NCI-H2081 treated with DMSO at 0.1 percent for 48 hours (cell line): ENCODE results near the gene FGD6.
"Not testable (repeated sequence)": the region's sequence is repeated elsewhere in the genome, so short reads cannot be mapped to it uniquely, and the experiment has no call there.

Source experiments
- DNase-seq: peaks from one replicate; lab custom pipeline; 2025; lab: John Stamatoyannopoulos, UW

Gene FGD6

GRCh38 chr12:95178136-95178535 lies 39.1 kb downstream of the FGD6 start:
- DNase-seq: no peak

DNA sequence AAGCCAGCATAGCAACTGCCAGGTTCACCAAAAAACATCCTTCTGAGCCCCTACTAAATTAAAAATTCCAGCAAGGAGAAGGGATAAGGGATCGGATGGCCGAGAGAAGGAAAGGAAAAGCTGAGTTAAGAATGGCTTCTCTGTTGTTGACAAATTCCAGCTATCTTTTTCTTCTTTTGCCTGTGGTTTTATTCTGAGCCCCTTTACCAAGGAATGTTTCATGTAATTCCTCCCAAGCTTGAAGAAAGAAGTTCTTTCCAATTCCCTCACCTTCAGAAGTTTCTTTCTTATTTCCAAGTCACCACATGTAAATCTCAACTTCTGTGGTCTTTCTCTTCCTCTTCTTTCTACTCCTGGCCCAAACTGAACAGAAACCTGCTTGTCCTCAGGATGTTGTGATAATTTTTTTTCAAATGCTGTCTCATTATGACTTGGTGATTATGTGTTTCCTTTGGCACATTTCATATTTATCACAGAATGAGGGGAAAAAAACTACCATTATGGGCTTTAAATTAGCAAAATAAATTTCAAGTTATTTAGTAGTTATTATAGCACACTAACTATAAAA lies 40.0 kb downstream of the FGD6 start:
- no peak for DNase-seq

DNA sequence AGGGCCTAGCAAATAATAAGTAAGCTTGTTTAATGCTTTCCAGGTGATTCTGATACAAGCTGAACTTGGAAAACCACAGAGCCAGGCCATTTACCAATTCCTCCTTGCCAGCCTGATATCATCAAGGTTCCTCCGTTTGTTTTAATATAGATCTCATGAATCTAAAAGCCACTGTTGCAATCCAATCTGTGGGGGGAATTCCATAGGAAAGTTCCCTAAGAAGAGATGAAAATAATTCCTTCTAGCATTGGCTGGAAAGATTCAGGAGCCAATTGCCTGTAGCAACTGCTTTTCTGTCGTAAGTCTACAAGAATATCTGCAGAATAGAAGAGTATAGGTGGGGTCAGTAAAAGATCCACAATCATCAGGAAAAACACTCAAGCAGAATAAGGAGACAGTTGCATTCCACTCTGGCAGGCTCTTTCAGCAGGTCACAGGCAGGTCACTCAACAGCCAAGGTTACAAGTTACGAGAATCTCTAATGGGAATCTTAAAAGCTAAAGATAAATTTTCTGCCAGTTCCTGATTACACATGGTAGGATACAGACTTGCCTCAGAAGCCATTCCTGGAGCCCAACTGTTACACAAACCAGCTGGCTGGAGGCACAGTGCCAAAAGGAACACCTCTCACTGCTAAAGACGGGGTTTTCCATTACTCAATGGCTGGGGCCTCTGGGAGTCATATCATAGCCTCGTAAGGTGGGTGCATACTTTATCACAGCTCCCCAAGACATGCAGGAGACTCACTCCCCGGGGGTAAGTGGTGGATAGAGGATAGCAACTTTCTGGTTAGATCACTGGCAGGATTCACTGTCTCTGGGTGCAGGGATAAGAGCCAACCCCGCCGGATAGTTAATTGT lies 43.6 kb downstream of the FGD6 start:
- DNase-seq: no peak

- DNase-seq: no peak
Observed at GRCh38 chr12:95169368-95169767, 47.9 kb downstream of the FGD6 start.

DNA sequence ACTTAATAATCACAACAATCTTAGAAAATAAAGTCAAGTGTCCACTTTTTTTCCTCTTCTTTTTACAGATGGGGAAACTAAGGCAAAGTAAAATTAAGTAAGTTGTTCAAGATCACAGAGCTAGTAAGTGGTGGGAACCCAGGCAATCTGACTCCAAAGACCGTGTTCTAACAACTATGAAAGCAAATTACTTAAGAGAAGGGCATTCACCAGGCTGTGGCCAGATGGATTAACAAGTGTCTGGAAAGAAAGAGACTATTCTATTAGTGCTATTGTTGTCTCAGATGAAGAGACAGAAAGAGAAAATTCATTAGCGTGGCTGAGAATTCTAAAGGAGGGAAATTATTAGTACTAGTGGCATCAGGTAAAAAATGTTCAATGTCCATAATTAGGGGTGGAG lies 48.5 kb downstream of the FGD6 start:
- no peak for DNase-seq

GRCh38 chr12:95164656-95165055 lies 52.6 kb downstream of the FGD6 start:
- DNase-seq: no peak

- DNase-seq: no peak
Observed at GRCh38 chr12:95158919-95159318, 58.3 kb downstream of the FGD6 start.

DNA sequence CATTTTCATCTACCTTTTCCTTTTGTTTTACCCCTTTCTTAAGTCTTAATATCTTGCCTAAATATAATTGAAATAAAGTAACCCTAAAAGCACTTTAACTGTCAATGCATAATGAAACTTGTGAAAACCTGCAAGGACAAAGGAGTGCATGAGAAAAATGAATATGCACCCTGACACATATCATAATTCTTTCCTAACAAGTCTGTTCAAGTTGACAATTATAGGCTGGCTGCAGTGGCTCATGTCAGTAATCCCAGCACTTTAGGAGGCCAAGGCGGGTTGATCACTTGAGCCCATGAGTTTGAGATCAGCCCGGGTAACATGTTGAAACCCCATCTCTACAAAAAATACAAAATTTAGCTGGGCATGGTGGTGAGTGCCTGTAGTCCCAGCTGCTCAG lies 65.4 kb downstream of the FGD6 start:
- no peak for DNase-seq

DNA sequence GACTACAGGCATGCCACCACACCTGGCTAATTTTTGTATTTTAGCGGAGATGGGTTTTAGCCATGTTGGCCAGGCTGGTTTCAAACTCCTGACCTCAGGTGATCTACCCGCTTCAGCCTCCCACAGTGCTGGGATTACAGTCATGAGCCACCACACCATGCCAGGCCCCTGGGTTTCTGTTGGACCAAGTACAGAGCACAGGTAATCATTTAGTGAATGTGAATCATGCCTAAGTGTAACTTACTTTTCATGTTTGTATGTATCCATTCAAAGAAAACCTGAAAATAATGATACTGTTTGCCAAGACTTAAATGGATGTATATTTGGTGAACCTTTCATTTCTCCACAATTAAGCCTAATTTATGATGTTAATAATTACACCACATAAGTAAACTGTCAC lies 65.9 kb downstream of the FGD6 start:
- DNase-seq: no peak

DNA sequence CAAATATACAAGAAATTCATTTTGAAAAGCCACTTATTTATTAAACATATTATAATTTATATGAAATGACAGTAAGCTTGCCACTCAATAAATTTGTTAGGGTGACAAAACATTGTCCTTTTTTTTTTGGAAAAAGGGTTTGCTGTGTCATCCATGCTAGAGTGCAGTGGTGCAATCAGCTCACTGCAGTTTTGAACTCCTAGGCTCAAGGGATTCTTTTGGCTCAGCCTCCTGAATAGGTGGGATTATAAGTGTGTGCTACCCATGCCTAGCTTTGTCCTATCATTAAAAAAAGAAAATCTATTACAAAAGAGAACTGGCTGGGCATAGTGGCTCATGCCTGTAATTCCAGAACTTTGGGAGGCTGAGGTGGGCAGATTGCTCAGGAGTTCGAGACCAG lies 66.8 kb downstream of the FGD6 start:
- no peak for DNase-seq

DNA sequence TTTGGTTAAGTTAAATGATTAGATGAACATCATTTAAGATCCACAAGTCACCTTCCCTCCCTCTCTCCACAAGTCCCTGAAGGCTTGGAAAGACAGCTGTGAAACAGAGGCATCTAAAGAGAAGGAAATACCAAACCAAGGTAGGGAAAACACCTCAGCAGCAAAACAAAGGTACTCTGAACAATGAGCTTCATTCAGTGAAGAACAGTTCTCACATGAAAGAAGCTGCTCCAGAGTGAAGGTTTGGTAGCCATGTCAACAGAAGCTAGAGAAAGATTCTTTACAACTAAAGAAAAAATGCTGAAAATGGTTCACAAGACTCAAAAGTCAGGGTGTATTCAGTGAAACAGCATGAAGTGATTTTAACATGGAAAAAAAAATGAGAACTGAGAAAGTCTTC lies 69.4 kb downstream of the FGD6 start:
- DNase-seq: no peak

DNA sequence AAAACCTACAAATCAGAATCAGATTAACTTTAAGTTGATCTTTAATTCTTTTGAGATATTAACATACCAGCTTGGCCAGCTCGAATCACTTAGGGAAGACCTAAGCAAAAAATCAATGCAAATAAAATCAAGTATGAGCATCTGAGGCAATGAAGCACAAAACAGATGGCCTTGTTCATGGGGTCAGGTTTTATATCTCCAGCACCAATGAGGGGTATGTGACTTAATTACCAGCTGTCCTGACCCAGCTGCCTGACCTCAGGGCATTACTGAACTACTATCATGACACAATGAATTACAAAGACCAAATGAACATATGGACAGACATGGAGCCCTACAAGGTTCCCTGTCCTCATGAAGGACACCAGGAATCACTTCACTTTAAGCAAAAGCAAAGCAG lies 70.5 kb downstream of the FGD6 start:
- DNase-seq: no peak

DNA sequence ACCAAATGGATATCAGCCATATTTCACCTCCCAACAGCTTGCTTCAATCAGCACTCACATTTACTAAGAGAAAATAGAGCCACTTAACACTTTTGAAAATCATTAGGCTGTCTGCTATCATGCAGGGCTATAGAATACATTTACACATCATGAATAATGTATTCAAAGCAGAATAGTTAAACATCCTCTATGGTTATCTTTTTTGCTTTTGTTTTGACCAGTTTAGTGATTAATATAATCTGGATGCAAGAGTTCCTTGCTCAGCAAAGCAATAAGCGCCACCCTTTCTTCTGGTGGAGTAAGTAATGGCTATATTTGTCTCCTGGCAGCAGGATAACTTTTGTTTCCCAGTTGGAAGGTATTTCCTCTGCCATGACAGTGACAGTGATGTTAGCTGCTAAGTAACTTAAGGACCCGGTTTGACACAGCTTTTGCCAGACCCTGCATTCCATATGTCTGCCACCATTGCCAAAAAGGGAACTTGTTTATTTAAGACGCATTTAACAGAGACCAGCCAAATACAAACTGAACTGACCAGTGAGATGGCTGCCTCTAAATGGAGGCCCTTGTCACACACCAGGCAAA lies 73.6 kb downstream of the FGD6 start:
- DNase-seq: no peak

- no peak for DNase-seq
Observed at GRCh38 chr12:95142431-95143151, 74.7 kb downstream of the FGD6 start.

GRCh38 chr12:95141310-95141709 lies 76.0 kb downstream of the FGD6 start:
- no peak for DNase-seq

- not testable (repeated sequence) for DNase-seq
Observed at GRCh38 chr12:95138031-95138430, 79.2 kb downstream of the FGD6 start.

DNA sequence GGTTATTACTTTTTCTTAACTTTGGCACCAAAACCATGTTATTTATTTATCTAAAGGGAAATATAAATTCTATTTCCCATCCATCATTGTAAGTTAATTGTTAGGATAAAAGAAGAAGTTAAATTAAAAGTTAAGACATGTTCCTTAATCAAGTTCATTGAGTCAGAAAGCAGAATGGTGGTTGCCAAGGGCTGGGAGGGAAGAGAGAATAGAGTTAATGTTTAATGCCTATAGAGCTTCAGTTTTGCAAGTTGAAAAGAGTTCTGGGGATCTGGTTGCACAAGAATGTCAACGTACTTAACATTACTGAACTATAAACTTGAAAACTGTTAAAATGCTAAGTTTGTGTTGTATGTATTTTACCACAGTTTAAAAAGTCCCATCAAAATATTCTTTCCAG lies 80.7 kb downstream of the FGD6 start:
- no peak for DNase-seq

DNA sequence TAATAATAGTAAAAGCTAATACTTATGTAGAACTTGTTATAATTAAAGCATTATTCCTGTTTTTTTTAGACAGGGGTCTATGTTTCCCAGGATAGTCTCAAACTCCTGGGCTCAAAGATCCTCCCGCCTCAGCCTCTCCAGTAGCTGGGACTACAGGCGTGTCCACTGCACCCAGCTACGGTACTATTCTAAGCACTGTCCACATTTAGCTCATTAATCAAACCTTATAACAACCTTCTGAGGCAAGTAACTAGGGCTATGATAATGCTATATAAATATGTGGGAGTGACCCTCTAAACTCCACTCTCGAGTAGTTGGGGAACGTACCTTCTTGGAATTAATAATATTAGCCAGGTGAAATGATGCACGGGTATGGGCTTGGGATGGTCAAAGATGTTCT lies 83.2 kb downstream of the FGD6 start:
- DNase-seq: no peak

DNA sequence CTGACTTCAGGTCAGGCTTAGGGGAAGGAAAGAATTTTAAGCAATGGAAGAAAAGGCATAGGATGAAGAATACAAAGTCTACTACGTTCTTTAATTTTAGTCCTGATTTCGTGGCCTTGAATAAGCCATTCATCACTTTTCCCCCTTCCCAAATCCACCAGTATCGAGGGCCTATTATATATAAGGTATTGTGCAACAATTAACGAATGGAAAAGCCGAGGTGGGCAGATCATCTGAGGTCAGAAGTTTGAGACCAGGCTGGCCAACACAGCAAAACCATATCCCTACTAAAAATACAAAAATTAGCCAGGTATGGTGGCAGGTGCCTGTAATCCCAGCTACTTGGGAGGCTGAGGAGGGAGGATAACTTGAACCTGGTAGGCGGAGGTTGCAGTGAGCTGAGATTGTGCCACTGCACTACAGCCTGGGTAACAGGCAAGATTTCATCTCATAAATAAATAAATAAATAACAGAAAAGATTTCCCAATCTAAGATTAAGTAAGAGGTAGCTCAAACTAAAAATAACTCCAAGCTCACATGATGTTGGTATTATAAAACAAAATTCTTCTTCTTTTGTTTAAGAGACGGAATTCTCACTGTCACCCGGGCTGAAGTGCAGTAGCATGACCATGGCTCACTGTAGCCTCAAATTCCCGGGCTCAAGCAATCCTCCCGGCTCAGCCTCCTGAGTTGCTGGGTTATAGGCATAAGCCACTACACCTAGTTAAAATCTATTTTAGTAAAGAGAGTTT lies 85.5 kb downstream of the FGD6 start:
- no peak for DNase-seq

GRCh38 chr12:95130096-95130495 lies 87.2 kb downstream of the FGD6 start:
- no peak for DNase-seq

DNA sequence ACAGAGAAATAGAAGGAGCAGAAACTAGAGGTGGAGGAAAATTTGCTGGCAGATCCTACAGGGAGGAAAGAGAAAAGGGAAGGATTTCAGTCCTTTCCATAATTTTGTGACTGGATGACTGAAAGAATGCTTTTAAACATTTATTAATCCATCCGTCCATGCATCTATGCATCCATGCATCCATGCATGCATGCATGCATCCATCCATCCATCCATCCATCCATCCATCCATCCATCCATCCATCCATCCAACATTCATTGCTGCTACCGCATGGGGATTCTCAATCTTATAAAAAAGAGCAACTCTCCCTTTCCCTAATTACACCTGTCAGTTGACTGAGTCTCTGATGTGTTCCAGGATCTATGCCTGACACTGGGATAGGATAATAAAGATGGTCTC lies 88.2 kb downstream of the FGD6 start:
- DNase-seq: no peak

DNA sequence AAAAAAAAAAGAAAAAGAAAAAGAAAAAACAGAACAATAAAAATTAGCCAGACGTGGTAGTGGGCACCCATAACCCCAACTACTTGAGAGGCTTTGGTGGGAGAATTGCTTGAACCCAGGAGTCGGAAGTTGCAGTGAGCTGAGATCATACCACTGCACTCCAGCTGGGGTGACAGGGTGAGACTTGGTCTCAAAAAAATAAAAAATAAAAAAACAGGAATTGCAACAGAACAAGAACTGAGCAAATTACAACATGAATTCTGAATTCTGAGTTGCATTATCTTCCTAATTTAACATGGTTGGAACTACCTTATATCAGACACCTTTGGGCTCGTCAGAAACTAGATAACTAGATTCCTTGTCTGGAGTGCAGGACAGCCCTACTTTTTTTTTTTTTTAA lies 90.5 kb downstream of the FGD6 start:
- no peak for DNase-seq
